IMR-90 (cell line): ENCODE data around the gene SBF2. TPM values are rescaled to one million over a fixed set of nuclear protein-coding genes. Genes with fewer than 3 reads are reported as not detected.

Source experiments
- ATAC-seq: fragments of 200-7000 bp; cut with Tn5 transposase; 2 replicates; pipeline ENCODE4 v1.9.1; 2020; ENCODE audit warnings: low read depth, mild to moderate bottlenecking, moderate library complexity
- BruUV-seq: library from RNA; stranded (reverse); fragments of 400-500 nt; replicated peaks from 2 replicates; lab custom pipeline; 2021; lab: Mats Ljungman, UMichigan
- CTCF ChIA-PET: fragments of 300-600 bp; formaldehyde crosslinking; extraction: SDS; loops from one replicate; lab custom pipeline; 2021; ENCODE audit warnings: antibody characterized with exemption; lab: Yijun Ruan, JAX
- POLR2A ChIA-PET: fragments of 300-600 bp; sonication (Branson Sonifier 250); formaldehyde crosslinking; loops from one replicate; lab custom pipeline; 2022; ENCODE audit warnings: antibody characterized with exemption; ENCODE audit not compliant: unreplicated experiment; lab: Charles Lee
- DNase-seq: peaks from one replicate; pipeline ENCODE4 v3.0.0; 2013
- H2AFZ ChIP-seq: replicated peaks from 2 replicates; pipeline ENCODE3; 2013; ENCODE audit warnings: low read length, mild to moderate bottlenecking; ENCODE audit not compliant: poor library complexity
- H2AK5ac ChIP-seq: 2 replicates; pipeline ENCODE4 v1.6.1; 2013; ENCODE audit warnings: low read depth, low read length, inconsistent platforms
- H2AK9ac ChIP-seq: replicated peaks from 2 replicates; pipeline ENCODE3; 2013; ENCODE audit warnings: mild to moderate bottlenecking, low read depth, low read length, moderate library complexity; ENCODE audit not compliant: poor library complexity
- H2BK120ac ChIP-seq: 2 replicates; pipeline ENCODE4 v1.6.1; 2013; ENCODE audit warnings: low read depth, low read length, inconsistent platforms
- H2BK15ac ChIP-seq: 3 replicates; pipeline ENCODE4 v1.6.1; 2013; ENCODE audit warnings: low read depth, low read length, inconsistent platforms
- H2BK20ac ChIP-seq: 2 replicates; pipeline ENCODE4 v1.6.1; 2013; ENCODE audit warnings: low read depth, mild to moderate bottlenecking, inconsistent platforms, low read length, moderate library complexity
- H2BK5ac ChIP-seq: 2 replicates; pipeline ENCODE4 v1.6.1; 2013; ENCODE audit warnings: mild to moderate bottlenecking, low read depth, low read length, inconsistent platforms; ENCODE audit not compliant: poor library complexity, severe bottlenecking
- H3K14ac ChIP-seq: replicated peaks from 2 replicates; pipeline ENCODE4 v1.6.1; 2013; ENCODE audit warnings: low read depth, low read length, inconsistent platforms
- H3K18ac ChIP-seq: 2 replicates; pipeline ENCODE4 v1.6.1; 2013; ENCODE audit warnings: low read depth, low read length, control low read depth
- H3K23ac ChIP-seq: 2 replicates; pipeline ENCODE4 v1.6.1; 2013; ENCODE audit warnings: low read depth, low read length, inconsistent platforms
- H3K27ac ChIP-seq: 2 replicates; pipeline ENCODE4 v1.5.1; 2013; ENCODE audit warnings: mild to moderate bottlenecking, control low read depth, low read length; ENCODE audit not compliant: insufficient read depth
- H3K27me3 ChIP-seq: 2 replicates; pipeline ENCODE4 v1.6.1; 2013; ENCODE audit warnings: low read length; ENCODE audit not compliant: control insufficient read depth, insufficient read depth
- H3K36me3 ChIP-seq: 2 replicates; pipeline ENCODE4 v1.6.1; 2013; ENCODE audit warnings: low read length, mixed read lengths; ENCODE audit not compliant: control insufficient read depth, insufficient read depth
- H3K4ac ChIP-seq: 2 replicates; pipeline ENCODE4 v1.6.1; 2013; ENCODE audit warnings: low read depth, low read length, inconsistent platforms
- H3K4me1 ChIP-seq: 2 replicates; pipeline ENCODE4 v1.6.1; 2013; ENCODE audit warnings: low read length, mixed read lengths; ENCODE audit not compliant: control insufficient read depth, insufficient read depth
- H3K4me2 ChIP-seq: 2 replicates; pipeline ENCODE4 v1.6.1; 2013; ENCODE audit warnings: low read depth, mild to moderate bottlenecking, control low read depth, low read length, moderate library complexity
- H3K4me3 ChIP-seq: 2 replicates; pipeline ENCODE4 v1.5.1; 2013; ENCODE audit warnings: low read depth, mild to moderate bottlenecking, control low read depth, low read length, moderate library complexity; ENCODE audit not compliant: insufficient read depth
- H3K56ac ChIP-seq: 2 replicates; pipeline ENCODE4 v1.6.1; 2013; ENCODE audit warnings: low read length, inconsistent platforms; ENCODE audit not compliant: insufficient read depth; ENCODE audit errors: extremely low read depth
- H3K79me1 ChIP-seq, 2 experiments: 2 replicates each; pipeline ENCODE4 v1.6.1; 2013; ENCODE audit warnings: low read length in 2 of 2, inconsistent platforms in 1 of 2, low read depth in 1 of 2
- H3K9ac ChIP-seq: 2 replicates; pipeline ENCODE4 v1.6.1; 2013; ENCODE audit warnings: low read depth, low read length, control low read depth
- H3K9me1 ChIP-seq: 2 replicates; pipeline ENCODE4 v1.6.1; 2013; ENCODE audit warnings: low read length, inconsistent platforms; ENCODE audit not compliant: insufficient read depth
- H3K9me3 ChIP-seq: 2 replicates; pipeline ENCODE4 v1.6.1; 2013; ENCODE audit warnings: low read length; ENCODE audit not compliant: control insufficient read depth, insufficient read depth
- H4K20me1 ChIP-seq: 2 replicates; pipeline ENCODE4 v1.6.1; 2013; ENCODE audit warnings: low read length, inconsistent platforms; ENCODE audit not compliant: insufficient read depth
- H4K5ac ChIP-seq: 2 replicates; pipeline ENCODE4 v1.6.1; 2013; ENCODE audit warnings: mild to moderate bottlenecking, low read depth, low read length, control low read depth
- H4K8ac ChIP-seq, 2 experiments: 2 replicates each; pipeline ENCODE4 v1.6.1; 2013; ENCODE audit warnings: low read depth in 2 of 2, low read length in 2 of 2, control low read depth in 1 of 2, inconsistent platforms in 1 of 2
- H4K91ac ChIP-seq: 2 replicates; pipeline ENCODE4 v1.6.1; 2013; ENCODE audit warnings: low read depth, low read length, inconsistent platforms; ENCODE audit not compliant: insufficient read depth
- FOS ChIP-seq: fragments of 150-350 bp; IDR thresholded peaks from 2 replicates; pipeline ENCODE4 v1.6.1; 2016; ENCODE audit warnings: low read depth, low read length
- RCOR1 ChIP-seq: IDR thresholded peaks from 2 replicates; pipeline ENCODE4 v1.6.1; 2012; ENCODE audit warnings: mild to moderate bottlenecking, low read length, improper control_type of control experiment; ENCODE audit not compliant: insufficient replicate concordance
- USF2 ChIP-seq: fragments of 150-350 bp; IDR thresholded peaks from 2 replicates; pipeline ENCODE4 v1.6.1; 2017; ENCODE audit warnings: mild to moderate bottlenecking, antibody characterized with exemption, low read length, low read depth
- WGBS, 2 experiments: methylation state at CpG; one replicate each; pipeline versions ENCODE4 v1.1.5 to v1.1.7; 2013; ENCODE audit warnings: missing lambda C conversion rate in 2 of 2; ENCODE audit not compliant: insufficient read length in 1 of 2; ENCODE audit errors: extremely low coverage in 2 of 2; 5-methylcytosine and 5-hydroxymethylcytosine counted together
- dilution Hi-C: fragments of 300-500 bp; cut with HindIII; formaldehyde crosslinking; loops from one replicate; pipeline ENCODE4 v1.14.3; 2018; ENCODE audit warnings: low sequenced_read_pairs; ENCODE audit not compliant: unreplicated experiment
- in situ Hi-C: fragments of 300-500 bp; cut with MboI; formaldehyde crosslinking; loops from 3 replicates; pipeline ENCODE4 v1.14.3; 2019; ENCODE audit warnings: low sequenced_read_pairs, inconsistent platforms, mixed read lengths
- intact Hi-C: fragments of 100-400 bp; cut with micrococcal nuclease; formaldehyde crosslinking; loops from 2 replicates; pipeline ENCODE4 v1.10.0; 2022
- polyA plus RNA-seq, 3 experiments: library from polyadenylated mRNA; depleted of rRNA; stranded (reverse); fragments of >200 nt; gene quantifications; 2 replicates each; pipeline ENCODE4 v1.2.3, GENCODE V29; 2012; ENCODE audit warnings: low replicate concordance in 1 of 3
- total RNA-seq: library from RNA; depleted of rRNA; stranded (reverse); fragments of >200 nt; gene quantifications from 2 replicates; pipeline ENCODE4 v1.2.3, GENCODE V29; 2012

The SBF2 gene
- total and polyA plus RNA-seq, 2 of the 4 experiments (the other 2 are of a cell fraction): 23.8 to 51.8 TPM

DNA sequence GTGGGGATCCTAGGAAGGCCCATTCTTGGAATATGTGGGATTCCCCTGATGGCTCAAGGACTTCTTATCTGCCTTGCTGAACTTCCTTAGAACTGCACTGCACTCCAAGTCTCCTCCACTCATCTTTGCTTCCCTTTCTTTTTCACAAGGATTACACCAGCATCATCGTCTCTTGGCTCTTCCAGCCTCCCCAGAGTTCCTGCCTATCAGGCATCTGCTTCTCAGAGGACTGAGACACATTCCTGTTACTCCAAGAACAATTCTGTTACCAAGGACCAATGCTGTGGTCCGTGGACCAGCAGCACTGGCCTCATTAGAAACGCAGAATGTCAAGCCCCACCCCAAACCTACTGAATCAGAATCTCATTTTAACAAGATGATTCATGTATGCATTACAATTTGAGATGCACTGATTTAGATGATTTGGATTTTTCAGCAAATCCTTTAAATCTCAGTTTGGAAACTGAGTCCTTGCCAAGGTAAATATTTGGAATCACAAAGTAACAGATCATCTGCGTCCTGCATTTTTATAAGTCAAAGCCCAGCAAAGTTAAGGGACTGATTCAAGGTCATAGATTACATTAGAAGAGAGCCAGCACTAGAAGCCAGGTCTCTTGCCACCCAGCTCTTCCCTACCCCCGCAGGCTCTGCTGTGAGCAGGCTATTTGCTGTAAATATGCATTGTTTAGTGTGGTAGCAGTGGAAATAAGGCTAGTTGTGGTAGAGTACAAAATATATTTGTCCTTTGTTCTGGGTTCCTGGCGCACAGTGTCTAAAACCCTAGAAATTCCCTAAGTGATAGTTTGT, 519.2 kb downstream of the SBF2 start:
- intact Hi-C loops (no loop called here), in situ Hi-C loops (loop anchor here (25.0 kb wide), 1 partner anchor 188 kb away; no protein-coding TSS in a partner anchor), dilution Hi-C loops (no loop called here)
- no peaks in the 10 kb centered on the region for H4K20me1 ChIP-seq
- H2BK5ac ChIP-seq: peak overlapping the region; percentile 96
- H3K9me3 ChIP-seq: no peaks in the 10 kb centered on the region
- peak overlapping the region; percentile 99 for H3K4ac ChIP-seq
- H2AK5ac ChIP-seq: peak overlapping the region; percentile 98
- H2BK20ac ChIP-seq: peak overlapping the region; percentile 99
- peak overlapping the region; percentile 90 for H3K27ac ChIP-seq
- H3K27me3 ChIP-seq: no peaks in the 10 kb centered on the region
- peaks cover 21% of the 10 kb centered on the region for H3K9me1 ChIP-seq
- peak overlapping the region; percentile 63 for H2AK9ac ChIP-seq
- peak overlapping the region; percentile 98 for H4K91ac ChIP-seq
- peaks cover 25% of the 10 kb centered on the region for H3K4me1 ChIP-seq
- H3K4me2 ChIP-seq: peak overlapping the region; percentile 35; the same call in 1 of the 2 replicates
- H3K79me1 ChIP-seq: peaks cover 9 to 44% of the 10 kb centered on the region in 2 experiments
- ATAC-seq (peak; percentile 92), DNase-seq (peak; percentile 94)
- H3K23ac ChIP-seq: peak overlapping the region; percentile 93
- peak overlapping the region; percentile 99 for H2BK120ac ChIP-seq
- peak overlapping the region; percentile 99 for H2BK15ac ChIP-seq
- H3K56ac ChIP-seq: peak overlapping the region; percentile 94
- POLR2A ChIA-PET: interaction anchor here (0.6 to 1.5 kb wide), 4 partner anchors 9 to 532 kb away, joined by 3 to 9 read pairs (median 6); no protein-coding TSS in a partner anchor
- peak overlapping the region; percentile 52 for H2AFZ ChIP-seq
- peak overlapping the region; percentile 73 to 91 for H4K8ac ChIP-seq
- WGBS, 2 experiments: 29% methylated on average over 1 of the region's 6 CpGs; no CpG with 5 or more reads in 1 of the 2 experiments
- TF ChIP-seq USF2: no peak
- TF ChIP-seq FOS: peak; percentile 24; the same call in 1 of the 2 replicates
- TF ChIP-seq RCOR1: peak; percentile 36
- H3K14ac ChIP-seq: peak overlapping the region; percentile 97
- H3K36me3 ChIP-seq: peaks cover 9% of the 10 kb centered on the region
- peak overlapping the region; percentile 88 for H4K5ac ChIP-seq
- CTCF ChIA-PET: no interaction called here
- peak overlapping the region; percentile 58 for H3K9ac ChIP-seq
- no peak overlapping the region for H3K4me3 ChIP-seq
- BruUV-seq: no TSS peak
- H3K18ac ChIP-seq: peak overlapping the region; percentile 96
